UCSD-AML1 (cell line): ENCODE data around the gene HSD17B12.
A peak's percentile ranks its signal among the peaks of the same experiment; 100 is the strongest.

ENCODE experiments used
- DNase-seq: peaks from one replicate; lab custom pipeline; 2025; ENCODE audit not compliant: unreplicated experiment; lab: John Stamatoyannopoulos, UW

Gene HSD17B12

GRCh38 chr11:43797337-43797736, 116.8 kb downstream of the HSD17B12 start:
- no peak for DNase-seq

GRCh38 chr11:43797866-43798265, 117.3 kb downstream of the HSD17B12 start:
- no peak for DNase-seq

GRCh38 chr11:43802509-43802908, 122.0 kb downstream of the HSD17B12 start:
- no peak for DNase-seq

GRCh38 chr11:43803766-43804165, 123.2 kb downstream of the HSD17B12 start:
- no peak for DNase-seq

GRCh38 chr11:43806976-43807375, 126.4 kb downstream of the HSD17B12 start:
- no peak for DNase-seq

- no peak for DNase-seq
These were observed 130.5 kb downstream of the HSD17B12 start for GRCh38 chr11:43810929-43811596.

GRCh38 chr11:43812471-43812870, 131.9 kb downstream of the HSD17B12 start:
- DNase-seq, result no peak

- no peak for DNase-seq
These were observed 137.7 kb downstream of the HSD17B12 start for GRCh38 chr11:43818220-43818619.

GRCh38 chr11:43819926-43820325, 139.4 kb downstream of the HSD17B12 start:
- no peak for DNase-seq

GRCh38 chr11:43823316-43823715, 142.8 kb downstream of the HSD17B12 start:
- no peak for DNase-seq

GRCh38 chr11:43823851-43824250, 143.3 kb downstream of the HSD17B12 start:
- no peak for DNase-seq

GRCh38 chr11:43825217-43825816, 144.8 kb downstream of the HSD17B12 start:
- no peak for DNase-seq

GRCh38 chr11:43830928-43831440, 150.4 kb downstream of the HSD17B12 start:
- DNase-seq, result no peak

GRCh38 chr11:43832536-43832935, 152.0 kb downstream of the HSD17B12 start:
- no peak for DNase-seq

GRCh38 chr11:43833657-43834073, 153.1 kb downstream of the HSD17B12 start:
- no peak for DNase-seq

GRCh38 chr11:43834286-43834685, 153.7 kb downstream of the HSD17B12 start:
- no peak for DNase-seq

- DNase-seq, result no peak
These were observed 154.6 kb downstream of the HSD17B12 start for GRCh38 chr11:43835104-43835503.

- no peak for DNase-seq
These were observed 157.3 kb downstream of the HSD17B12 start for GRCh38 chr11:43837879-43838278.

- no peak for DNase-seq
These were observed 161.5 kb downstream of the HSD17B12 start for GRCh38 chr11:43842021-43842420.

- DNase-seq, result no peak
These were observed 165.3 kb downstream of the HSD17B12 start for GRCh38 chr11:43845816-43846215.

GRCh38 chr11:43852057-43852636, 171.6 kb downstream of the HSD17B12 start:
- peak; percentile 19 for DNase-seq

GRCh38 chr11:43853781-43854180, 173.2 kb downstream of the HSD17B12 start:
- DNase-seq, result no peak
